ENCODE data around the gene GNL2.
A peak's percentile ranks its signal among the peaks of the same experiment; 100 is the strongest.
"Not testable (repeated sequence)": the region's sequence is repeated elsewhere in the genome, so short reads cannot be mapped to it uniquely, and the experiment has no call there.

Gene GNL2

DNA sequence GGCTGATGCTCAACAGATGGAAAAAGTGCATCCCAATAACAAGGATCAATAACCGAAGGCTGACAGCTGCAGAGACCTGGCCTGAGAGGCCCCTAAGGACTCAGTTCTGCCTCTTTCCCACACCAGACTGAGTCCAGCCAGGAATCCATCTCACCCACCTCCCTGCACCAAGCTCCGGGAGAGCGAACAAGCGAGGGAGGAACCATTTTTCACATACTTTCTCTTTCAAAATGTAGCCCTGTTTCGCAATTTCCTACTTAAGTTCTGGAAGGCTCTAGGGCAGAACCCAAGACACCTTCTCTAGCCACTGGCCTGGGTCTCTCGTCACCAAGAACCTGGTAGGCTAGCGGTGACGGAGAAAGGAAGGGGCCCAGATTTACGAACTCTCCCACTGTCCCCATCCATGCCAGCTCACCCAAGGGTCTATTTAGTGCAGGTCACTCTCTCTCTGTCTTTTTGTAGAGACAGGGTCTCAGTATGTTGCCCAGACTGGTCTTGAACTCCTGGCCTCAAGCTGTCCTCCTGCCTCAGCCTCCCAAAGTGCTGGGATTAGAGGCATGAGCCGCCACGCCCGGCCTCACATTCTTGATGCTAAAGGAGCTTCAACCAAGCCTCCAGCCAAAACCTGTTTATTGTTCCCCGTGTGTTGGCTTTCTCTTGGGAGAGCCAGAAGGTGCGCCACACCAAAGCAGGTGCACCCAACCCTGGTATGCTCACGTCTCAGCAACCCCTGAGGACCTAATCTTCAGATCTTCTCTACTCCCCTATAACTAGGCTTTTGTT lies 10.9 kb upstream of the GNL2 start:
- no peak for DNase-seq

DNA sequence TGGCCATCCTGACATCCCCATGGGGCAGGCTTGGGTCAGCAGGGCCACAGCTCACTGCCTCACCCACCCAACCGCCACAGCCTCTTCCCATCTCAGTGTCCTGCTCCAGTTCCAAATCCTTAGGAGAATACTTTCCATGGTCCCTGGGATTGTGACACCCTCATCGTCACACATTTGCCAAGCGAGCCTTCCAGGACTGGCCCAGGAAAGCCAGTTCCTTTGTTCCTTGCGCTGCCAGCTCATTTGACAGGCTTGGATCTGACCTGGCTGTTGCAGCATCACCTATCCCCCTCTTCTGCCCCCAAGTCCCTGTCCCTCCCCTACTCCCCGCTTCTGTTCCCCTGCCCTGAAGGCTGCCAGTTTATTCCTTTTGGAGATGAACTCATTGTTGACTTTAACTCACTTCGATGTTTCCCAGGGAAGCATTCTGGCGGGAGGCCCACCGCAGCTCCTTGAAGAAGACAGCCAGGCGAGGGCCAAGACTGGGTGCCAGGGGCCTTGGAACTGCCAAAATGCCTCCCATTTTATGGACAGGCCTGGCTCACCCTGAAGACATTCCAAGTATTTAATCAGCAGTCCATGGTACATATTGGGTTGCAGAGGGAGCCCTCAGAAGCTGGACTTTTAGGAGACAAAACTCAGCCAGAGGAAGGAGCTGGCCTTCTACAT lies 10.2 kb upstream of the GNL2 start:
- DNase-seq: no peak

DNA sequence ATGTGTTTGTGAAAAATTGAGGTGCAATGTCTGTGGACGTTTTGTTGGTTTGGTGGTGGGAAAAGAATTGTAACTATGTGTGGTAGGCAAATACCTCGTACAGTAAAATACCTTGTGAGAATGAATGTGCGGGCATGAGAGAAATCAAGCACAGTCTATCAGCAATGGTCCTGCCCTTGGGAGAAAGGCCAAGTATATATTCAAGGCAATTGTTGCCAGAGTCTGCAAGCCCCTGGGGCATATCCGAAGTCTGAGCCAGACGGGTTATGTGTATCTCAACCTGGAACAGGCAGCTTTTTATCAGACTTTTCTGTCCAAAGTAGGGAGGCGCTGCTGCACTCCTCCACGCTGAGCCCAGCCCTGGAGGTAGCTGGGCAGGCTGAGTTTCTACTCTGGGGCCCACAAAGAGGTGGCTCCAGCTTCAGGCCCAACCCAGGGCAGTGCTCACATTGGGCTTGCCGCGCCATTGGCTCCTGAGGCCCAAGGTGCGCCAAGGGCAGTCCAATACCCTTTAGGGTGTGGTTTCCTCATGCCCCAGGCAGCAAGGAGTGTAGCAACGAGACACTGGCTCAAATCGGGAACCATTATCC lies 9.4 kb upstream of the GNL2 start:
- DNase-seq: no peak

DNA sequence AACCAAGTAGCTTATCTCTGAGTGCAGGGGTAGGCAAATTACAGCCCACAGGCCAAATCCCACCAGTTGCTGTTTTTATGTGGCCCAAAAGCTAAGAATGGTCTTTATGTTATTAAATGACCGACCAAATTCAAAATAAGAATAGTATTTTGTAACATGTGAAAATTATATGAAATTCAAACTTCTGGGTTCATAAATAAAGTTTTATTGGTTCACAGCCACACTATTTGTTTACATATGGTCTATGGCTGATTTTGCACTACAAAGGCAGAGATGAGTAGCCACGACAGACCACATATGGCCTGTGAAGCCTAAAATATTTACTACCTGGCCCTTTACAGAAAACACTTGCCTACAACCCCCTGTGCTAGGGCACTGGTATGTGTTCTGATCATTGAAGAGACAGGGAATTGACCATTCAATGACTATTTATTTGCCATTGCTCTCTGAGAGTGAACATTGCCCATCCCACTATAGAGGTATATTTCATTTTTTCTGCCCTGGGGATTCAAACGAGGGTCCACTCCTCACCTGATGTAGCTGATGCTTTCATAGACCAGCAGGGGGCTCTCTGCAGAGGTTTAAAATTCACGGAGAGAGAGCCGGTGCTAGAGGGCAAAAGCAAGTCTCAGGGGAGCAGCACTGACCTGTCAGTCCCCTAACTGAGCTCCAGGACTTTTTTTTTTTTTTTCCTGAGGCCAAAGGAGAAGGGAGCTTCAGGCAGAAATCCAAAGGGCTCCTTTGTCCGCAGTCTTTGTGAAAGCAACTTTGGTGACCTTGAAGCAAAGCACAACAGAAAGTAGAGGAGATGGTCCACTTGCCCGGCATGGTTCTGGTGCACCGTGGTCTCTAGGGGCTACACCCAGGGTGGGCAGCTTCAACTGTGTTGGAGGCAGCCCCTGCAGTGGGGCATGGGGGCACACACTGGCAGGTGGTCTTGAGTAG lies 7.3 kb upstream of the GNL2 start:
- DNase-seq: peak; percentile 3

DNA sequence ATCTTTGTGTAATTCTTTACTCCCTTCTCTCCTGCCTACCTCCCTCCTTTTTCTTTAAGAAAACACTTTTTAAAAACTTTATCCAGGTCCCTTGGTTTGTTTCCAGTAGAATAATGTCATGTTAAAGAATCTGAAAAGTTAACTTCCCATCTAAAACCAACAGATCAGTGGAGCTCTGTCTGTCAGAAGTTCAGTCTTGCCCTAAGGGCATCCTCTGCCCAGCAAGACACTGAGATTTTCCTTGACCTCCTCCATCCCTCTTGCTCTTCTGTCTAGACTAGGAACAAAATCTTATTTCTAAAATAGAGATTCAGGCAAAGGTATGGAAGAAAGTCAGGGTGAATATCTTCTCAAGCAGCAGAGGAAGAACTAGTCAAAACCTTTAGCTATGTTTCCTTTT lies 5.7 kb upstream of the GNL2 start:
- DNase-seq: no peak

DNA sequence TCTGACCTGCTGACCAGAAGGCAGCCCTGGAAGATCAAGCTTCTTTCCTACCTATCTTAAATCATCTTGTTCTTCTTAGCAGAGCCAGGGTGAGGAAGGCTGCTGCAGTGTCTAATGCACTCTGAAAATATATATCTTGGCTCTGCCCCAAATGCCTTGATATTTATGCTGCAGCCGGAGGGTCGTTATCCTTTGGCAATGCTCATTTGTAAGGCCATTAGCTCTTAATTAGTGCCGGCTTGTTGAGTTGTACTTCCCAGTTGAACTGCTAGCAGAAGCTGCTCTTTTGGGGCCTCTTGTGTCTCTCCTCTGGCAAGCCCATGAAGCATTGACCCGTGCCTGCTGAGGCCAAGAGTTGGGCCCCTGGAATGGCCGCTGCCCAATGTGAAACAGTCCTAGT lies 4.2 kb upstream of the GNL2 start:
- DNase-seq: no peak

DNA sequence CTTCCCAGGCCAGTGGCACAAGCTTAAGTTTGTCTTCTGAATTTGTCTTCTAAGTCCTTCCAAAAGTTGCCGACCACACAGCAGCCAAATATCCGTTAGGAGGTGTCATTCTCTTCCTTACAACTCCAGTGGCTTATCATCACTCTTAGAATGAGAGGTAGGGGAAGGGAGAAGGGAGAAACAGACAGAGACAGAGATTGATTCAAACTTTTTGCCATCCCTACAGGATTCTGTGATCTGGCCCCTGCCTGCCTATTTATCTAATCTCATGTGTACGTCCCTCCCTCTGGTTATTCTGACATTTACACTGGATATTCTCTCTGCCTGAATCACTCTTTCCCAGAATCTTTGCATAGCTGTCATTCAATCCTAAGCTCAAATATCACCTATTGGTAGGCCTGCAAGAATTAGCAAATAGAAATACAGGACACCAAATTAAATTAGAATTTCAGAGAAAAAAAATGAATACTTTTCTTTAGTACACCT lies 488 bp upstream of the GNL2 start:
- no peak for DNase-seq

DNA sequence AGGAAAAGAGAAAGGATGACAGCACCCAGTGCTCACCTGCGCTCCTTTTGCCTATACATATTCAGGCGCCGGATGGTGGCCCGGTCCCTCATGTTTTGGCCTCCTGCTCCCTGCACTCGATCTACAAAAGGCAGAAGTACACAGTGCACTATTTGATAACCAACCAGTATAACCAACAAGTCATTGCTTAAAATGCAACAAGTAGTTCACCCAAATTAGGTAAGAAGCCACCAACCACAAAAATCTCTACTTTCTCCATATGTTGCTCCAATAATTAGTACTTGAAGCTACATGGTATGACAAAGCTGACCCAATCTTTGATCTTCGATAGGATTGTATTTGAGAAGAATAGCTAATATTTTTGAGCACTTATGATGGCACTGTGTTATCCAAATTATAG lies 2.0 kb downstream of the GNL2 start:
- DNase-seq: no peak

DNA sequence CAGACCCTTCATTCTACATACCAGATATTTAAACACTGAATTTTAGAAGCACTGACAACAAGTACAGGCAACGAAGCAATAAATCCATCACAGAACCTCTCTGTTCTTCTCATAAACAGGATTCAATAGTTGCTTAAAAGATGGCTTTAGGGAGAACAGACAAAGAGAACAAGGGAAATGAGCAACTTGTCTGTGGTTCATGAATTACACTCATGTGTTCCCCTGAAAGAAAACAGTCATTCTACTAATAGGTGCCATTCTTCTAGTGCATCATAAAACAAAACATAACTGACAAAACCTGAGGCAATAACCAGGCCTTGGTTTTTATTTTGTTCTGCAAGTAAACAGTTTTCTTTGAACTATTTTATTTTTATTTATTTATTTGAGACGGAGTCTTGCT lies 6.8 kb downstream of the GNL2 start:
- no peak for DNase-seq

DNA sequence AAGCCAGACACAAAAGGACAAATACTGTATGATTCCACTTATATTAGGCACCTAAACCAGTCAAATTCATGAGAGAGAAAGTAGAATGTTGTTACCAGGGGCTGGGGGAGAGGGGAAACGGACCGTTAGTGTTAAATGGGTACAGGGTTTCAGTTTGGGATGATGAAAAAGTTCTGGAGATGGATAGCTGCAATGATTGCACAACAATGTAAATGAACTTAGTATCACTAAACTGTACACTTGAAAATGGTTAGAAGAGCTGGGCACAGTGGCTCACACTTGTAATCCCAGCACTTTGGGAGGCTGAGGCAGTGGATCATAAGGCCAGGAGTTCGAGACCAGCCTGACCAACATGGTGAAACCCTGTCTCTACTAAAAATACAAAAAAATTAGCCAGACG lies 11.2 kb downstream of the GNL2 start:
- DNase-seq: not testable (repeated sequence)

DNA sequence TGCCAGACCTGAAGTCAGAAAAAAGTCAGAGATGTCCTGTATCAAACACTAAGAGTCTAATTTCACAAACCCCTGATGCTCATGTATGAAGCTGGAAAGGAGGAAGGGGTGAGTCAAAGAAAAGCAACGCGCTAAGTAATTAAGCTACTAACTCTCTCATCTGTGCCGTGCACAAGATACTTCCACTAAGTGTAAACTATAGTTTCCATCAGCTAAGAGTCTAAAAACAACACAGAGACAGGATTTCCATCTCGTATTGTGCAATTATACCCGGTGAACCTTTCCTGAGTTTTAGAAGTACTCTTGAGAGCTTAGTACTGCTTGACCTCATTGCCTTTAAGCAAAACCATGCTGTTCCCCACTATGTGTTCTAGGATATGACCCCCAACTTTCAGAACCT lies 20.0 kb downstream of the GNL2 start:
- no peak for DNase-seq

DNA sequence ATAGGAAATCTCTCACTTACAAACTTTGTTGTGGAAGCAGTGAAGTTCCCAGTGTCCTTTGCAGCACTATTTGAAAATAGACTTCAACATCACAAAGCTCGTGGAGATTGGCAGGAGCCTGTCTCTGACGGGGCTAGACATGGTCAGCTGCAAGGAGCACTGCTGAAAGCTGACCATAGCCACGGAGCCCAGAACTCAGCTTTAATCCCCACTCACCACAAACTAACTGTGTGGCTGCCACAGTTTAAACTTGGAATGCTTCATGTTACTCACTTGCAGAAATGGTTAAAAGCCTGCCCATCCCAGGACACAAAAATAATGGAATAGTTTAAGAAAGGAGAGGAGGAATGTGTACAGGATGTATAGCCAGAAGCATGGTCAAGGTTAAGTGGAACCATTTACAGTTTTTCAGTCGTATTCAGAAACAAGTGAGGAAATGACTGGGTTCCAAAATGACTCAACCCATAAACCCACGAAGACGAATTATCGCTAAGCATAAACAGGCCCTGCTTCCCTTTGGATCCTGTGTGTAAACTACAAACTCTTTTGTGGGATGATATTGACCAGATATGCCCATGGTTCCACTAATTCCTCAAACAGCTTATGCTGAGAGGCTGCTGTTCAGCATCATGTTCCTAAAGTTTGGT lies 20.8 kb downstream of the GNL2 start:
- DNase-seq: no peak

DNA sequence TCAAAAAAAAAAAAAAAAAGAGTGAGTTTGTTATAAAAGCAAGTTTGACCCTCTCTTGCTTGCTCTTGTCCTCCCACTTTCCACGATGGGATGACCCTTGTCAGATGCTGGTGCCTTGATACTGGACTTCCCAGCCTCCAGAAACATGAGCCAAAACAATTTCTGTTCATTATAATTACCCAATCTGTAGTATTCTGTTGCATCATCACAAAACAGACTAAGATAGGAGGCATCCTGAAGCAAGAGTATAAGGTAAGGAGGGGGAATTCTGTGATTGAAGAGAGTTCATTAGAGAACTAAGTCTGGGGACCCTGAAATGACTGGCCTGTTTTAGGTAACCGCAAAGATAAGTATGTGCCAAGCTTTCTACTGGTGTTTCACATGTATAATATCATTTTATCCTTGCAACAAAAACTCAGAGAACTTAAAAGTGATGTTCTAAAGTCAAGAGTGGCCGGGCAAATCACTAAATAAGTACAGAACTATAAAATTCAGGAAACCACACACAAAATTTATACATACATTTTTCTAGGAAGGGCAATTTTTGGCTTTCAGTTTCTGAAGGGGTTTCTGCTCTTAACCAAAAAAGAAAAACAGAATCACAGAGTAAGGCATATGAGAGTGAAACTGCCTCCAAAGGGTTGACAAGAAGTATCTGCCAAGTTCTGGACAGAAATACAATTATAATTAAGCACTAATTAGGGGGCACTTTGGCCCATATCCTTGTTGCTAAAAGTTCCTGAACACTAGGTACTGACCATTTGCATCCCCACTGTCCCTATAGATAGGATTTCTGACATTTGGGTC lies 25.0 kb downstream of the GNL2 start:
- no peak for DNase-seq

DNA sequence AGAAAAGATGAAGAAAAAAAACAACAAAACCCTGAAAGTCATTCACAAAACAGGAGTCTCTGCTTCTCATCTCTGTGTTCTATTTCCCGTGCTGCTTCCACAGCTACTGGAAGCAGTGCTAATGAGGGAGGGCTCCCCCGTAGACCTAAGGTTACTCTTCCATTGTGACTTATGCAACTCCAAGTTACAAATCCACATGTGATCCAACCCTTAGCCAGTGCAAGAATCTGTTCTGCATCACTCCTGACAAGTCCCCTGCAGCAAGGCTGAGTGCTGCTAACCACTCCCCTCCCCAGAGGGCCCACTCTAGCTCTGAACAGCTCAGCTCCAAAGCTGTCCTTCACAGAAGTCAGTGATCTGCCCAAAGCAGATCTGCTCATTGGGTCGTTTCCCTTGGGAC lies 28.7 kb downstream of the GNL2 start:
- DNase-seq: no peak

DNA sequence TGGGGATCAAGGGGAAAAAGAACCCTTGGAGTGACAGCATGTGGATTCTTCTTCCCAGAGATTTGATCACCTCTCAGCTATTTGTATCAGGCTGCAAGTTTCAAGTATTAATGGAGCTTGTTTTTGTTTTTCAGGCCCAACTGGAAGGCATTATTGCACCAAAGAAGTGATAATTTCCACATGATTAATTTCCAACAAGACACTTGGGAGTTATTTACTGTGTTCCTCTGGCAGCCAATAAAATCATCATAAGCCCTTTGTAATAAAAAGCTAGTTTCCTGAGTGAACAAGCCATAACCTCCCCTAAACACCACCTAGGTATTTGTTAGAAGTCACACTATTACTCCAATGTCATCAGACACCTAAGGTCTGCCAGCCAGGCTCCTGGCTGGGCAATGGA lies 30.8 kb downstream of the GNL2 start:
- no peak for DNase-seq

DNA sequence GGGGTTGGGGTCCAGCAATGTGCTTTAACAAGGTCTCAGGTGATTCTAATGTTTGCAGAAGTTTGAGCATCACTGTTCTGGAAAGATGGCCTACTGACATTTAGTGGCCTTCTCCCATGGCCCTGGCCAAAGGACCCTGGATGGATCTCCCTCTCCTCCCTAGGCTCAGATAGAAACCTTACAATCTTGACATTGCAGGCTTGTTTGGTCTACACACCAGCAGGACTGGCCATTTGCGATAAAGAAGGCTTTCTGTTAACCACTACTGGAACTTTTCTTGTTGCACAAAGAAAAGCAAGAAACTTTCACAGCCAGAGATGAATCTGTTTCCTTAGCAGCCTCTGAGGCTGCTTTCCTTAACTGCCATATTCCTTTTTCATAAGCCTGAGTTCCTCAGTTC lies 32.8 kb downstream of the GNL2 start:
- no peak for DNase-seq

DNA sequence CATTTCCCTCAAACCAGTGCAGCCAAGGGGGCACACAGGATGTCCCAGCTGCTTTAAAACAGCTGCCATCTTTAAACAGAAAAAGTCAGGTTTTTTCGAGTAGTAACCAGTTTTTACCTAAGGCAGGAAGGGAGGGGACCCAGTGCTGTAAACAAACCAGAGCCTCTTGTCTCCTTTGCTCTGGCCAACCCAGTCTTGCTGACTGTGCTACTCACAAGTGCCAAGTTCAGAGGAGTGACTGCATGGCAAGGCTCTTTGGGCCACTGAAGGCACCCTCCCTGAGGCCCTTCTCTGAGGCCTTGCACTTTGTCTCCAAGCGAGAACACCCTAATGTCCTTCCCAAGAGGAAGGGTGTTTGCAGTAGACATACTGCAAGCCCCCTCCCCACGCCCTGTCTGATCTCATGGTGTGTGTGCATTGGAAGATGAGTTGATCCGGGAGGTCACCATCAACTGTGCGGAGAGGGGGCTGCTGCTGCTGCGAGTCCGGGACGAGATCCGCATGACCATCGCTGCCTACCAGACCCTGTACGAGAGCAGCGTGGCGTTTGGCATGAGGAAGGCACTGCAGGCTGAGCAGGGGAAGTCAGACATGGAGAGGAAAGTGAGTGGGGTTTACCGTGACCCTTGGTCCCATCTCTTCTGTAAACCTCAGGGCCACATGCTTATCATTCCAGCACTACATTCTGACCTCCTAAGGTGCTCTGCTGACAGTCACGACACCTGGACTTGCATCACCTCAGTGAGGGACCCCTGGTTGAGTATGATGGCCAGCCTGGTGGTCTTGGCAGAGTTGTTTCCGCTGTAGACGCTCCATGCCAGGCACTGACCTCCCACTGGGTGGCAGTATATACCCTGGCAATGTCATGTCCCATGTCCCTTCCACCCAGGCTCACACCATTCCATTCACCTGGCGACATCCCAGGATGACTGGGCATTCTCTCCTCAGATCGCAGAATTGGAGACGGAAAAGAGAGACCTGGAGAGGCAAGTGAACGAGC lies 34.3 kb downstream of the GNL2 start:
- DNase-seq: no peak

DNA sequence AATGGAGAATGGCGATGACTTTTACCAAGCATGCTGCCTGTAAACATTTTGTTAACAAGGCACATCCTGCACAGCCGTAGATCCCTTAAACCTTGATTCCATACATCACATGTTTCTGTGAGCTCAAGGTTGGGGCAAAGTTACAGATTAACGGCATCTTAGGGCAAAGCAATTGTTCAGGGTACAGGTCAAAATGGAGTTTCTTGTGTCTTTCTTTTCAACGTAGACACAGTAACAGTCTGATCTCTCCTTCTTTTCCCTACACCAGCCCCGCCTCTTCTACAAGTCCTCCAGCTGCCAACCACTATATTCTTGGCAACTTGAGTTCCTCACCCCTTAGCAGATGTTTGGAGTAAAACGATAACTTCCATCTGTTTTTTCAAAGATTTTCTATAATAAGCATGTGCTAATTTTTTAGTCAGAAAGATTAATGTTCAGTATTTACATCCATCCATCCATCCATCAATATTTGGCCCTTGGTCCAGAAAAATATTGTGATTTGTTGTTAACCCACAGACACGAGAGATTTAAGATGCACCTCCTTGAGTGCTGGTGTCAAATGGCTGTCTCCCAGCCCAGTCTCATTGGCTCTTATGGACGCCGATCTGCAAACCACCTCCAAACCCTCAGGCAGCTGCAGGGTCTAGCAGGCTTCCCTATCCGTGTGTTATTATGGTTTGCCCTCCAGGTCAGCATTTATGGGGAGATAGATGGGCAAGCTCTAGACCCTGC lies 35.2 kb downstream of the GNL2 start:
- no peak for DNase-seq

DNA sequence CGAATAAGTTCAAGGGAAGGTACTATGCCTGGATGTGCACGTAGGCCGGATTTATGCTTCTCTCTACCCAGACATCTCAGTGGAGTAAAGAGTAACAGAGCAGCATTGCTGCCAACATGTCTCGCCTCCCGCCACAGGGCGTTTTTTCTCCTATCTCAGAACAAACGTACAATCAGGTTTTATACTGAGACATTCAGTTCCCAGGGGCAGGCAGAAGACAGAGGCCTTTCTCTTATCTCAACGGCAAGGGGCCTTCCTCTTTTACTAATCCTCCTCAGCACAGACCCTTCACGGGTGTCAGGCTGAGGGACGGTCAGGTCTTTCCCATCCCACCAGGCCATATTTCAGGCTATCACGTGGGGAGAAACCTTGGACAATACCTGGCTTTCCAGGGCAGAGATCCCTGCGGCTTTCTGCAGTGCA lies 35.8 kb downstream of the GNL2 start:
- DNase-seq: not testable (repeated sequence)

DNA sequence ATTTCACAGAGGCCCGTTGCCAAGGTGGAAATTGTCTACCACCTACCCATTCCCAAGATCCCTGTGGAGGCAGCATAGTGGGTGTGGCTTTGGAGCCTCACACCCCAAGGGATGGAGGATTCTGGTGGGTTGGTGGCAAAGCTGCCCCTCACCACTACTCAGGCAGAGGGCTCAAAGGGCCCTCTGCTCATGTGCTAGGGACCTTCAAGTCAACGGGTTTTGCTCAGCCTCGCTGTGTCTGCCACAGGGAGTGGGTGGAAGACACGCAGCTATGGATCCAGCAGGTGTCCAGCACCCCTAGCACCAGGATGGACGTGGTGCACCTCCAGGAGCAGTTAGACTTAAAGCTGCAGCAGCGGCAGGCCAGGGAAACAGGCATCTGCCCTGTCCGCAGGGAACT lies 36.7 kb downstream of the GNL2 start:
- DNase-seq: no peak

Data from KG1 (cell line).